ENCODE results near the gene KCNH8. TPM values are rescaled to one million over a fixed set of nuclear protein-coding genes. Genes with fewer than 3 reads are reported as not detected.
A peak's percentile ranks its signal among the peaks of the same experiment; 100 is the strongest.

The KCNH8 gene
- total RNA-seq, 1 donor from 2014 or later, result 1.5 TPM

DNA sequence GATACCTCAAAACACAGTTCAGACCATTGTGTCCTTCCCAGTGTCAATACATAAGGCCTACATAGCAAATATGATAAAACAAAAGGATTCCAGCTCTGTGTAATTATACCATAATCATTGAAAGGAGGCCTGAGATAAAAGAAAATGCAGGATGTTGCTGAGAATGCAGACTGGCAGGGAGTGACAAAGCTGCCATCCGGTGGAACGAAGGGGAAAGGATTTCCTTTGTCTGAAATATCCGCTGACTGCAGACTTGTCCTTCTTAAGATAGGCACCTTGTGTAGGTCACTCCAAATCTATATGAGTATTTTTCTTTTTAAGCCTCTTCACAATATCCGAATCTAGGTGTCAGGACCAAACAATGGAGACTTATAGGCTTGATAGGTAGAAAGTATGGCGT lies 108.0 kb downstream of the KCNH8 start:
- POLR2A ChIA-PET, result no interaction called here
- TF ChIP-seq, protein P1, sequence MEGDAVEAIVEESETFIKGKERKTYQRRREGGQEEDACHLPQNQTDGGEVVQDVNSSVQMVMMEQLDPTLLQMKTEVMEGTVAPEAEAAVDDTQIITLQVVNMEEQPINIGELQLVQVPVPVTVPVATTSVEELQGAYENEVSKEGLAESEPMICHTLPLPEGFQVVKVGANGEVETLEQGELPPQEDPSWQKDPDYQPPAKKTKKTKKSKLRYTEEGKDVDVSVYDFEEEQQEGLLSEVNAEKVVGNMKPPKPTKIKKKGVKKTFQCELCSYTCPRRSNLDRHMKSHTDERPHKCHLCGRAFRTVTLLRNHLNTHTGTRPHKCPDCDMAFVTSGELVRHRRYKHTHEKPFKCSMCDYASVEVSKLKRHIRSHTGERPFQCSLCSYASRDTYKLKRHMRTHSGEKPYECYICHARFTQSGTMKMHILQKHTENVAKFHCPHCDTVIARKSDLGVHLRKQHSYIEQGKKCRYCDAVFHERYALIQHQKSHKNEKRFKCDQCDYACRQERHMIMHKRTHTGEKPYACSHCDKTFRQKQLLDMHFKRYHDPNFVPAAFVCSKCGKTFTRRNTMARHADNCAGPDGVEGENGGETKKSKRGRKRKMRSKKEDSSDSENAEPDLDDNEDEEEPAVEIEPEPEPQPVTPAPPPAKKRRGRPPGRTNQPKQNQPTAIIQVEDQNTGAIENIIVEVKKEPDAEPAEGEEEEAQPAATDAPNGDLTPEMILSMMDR (IDR thresholded peaks at IDR 0.05), result no peak
- Mint-ChIP-seq H3K4me3 (no peak overlapping the region), H3K4me1 (peaks cover 9% of the 10 kb centered on the region), H3K27me3 (no peaks in the 10 kb centered on the region), H3K27ac (no peak overlapping the region), H3K9me3 (peaks cover 3% of the 10 kb centered on the region), H3K36me3 (ENCODE audit: low read depth) (no peaks in the 10 kb centered on the region)
- DNase-seq (no peak), ATAC-seq (ENCODE audit: low read depth) (no peak)
- CTCF ChIA-PET, result interaction anchor here (1.0 kb wide), 1 partner anchor 612 kb away, joined by 3 read pairs; no protein-coding TSS in a partner anchor
- intact Hi-C loops (cut with micrococcal nuclease), result no loop called here

DNA sequence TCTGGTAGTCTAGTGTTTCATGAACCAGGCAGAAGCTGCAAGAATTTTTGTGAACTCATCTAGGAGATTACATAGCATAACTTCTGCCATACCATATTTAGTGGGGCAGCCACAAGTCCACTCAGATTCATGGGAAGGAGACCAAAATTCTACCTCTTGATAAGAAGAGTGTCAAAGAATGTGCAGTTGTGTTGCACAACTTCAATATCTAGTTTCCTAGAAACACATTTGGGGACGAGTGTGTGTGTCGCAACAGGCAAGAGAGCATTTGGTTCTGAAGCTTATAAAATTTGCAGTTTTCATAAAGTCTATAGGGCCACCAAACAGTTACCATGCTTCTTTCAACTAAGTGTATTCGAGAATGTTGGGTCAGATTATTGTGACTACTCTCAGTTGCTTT lies 115.3 kb downstream of the KCNH8 start:
- ChIA-PET POLR2A (no interaction called here), CTCF (interaction anchor here (1.2 kb wide), 1 partner anchor 603 kb away, joined by 3 read pairs; no protein-coding TSS in a partner anchor)
- no peaks in the 10 kb centered on the region for H3K36me3 Mint-ChIP-seq (ENCODE audit: low read depth)
- ATAC-seq (ENCODE audit: low read depth) (no peak), DNase-seq (no peak)
- no peaks in the 10 kb centered on the region for H3K27me3 Mint-ChIP-seq
- H3K27ac Mint-ChIP-seq, result no peak overlapping the region
- H3K4me3 Mint-ChIP-seq, result no peak overlapping the region
- intact Hi-C loops (cut with micrococcal nuclease), result loop anchor here (2.0 kb wide), 1 partner anchor 15 kb away; no protein-coding TSS in a partner anchor
- H3K9me3 Mint-ChIP-seq, result no peaks in the 10 kb centered on the region
- TF ChIP-seq, protein P1 (IDR thresholded peaks at IDR 0.05), result no peak
- peaks cover 7% of the 10 kb centered on the region for H3K4me1 Mint-ChIP-seq

DNA sequence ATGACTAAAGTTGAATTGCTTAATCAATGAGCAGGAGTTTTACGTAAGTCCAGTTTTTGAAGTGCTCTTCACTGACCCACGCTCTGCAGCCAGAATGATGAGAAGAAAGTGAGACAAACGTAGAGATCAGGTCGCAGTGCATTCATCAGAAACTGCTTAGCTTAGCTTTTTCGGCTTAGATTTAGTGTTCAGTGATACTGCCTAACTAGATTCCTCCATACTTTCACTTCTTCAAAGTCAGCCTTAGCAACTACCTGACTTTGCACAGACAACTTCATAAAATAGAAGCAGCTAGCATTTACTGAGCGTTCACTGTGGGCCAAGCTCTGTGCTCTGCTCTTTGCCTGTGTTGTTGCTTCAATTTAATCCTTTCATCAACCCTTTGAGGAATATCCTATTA lies 116.1 kb downstream of the KCNH8 start:
- H3K27ac Mint-ChIP-seq, result no peak overlapping the region
- TF ChIP-seq, protein P1 (IDR thresholded peaks at IDR 0.05), result no peak
- H3K9me3 Mint-ChIP-seq, result no peaks in the 10 kb centered on the region
- peak; percentile 28 for ATAC-seq (ENCODE audit: low read depth)
- H3K4me1 Mint-ChIP-seq, result peaks cover 7% of the 10 kb centered on the region
- H3K4me3 Mint-ChIP-seq, result no peak overlapping the region
- no peaks in the 10 kb centered on the region for H3K36me3 Mint-ChIP-seq (ENCODE audit: low read depth)
- ChIA-PET POLR2A (no interaction called here), CTCF (interaction anchor here (1.2 kb wide), 1 partner anchor 602 kb away, joined by 3 read pairs; no protein-coding TSS in a partner anchor)
- no peak for DNase-seq
- intact Hi-C loops (cut with micrococcal nuclease), result no loop called here
- no peaks in the 10 kb centered on the region for H3K27me3 Mint-ChIP-seq

DNA sequence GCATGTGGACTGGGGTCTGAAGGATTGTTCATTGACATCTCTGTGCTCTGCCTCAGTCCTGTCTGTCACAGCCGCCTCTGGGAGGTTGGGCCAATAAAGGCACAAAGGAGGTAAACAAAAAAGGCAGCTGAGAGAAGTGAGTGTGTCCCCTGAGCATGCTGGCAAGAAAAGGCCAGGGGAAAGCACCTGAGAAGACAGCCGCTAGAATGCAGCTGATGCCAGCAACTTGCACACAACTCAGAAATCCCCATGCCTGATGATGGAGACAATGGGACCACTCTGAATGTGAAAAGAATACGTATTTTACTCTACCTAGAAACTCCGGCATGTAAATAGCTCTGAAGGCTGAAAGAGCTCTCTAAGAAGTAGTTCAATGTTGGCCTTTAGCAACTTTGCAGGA lies 118.7 kb downstream of the KCNH8 start:
- Mint-ChIP-seq H3K4me1 (peaks cover 10% of the 10 kb centered on the region), H3K36me3 (ENCODE audit: low read depth) (no peaks in the 10 kb centered on the region), H3K27me3 (no peaks in the 10 kb centered on the region), H3K4me3 (no peak overlapping the region), H3K9me3 (no peaks in the 10 kb centered on the region), H3K27ac (no peak overlapping the region)
- DNase-seq, result no peak
- TF ChIP-seq, protein P1 (IDR thresholded peaks at IDR 0.05), result no peak
- ATAC-seq (ENCODE audit: low read depth), result peak; percentile 42
- CTCF ChIA-PET, result no interaction called here
- intact Hi-C loops (cut with micrococcal nuclease), result no loop called here
- POLR2A ChIA-PET, result no interaction called here

DNA sequence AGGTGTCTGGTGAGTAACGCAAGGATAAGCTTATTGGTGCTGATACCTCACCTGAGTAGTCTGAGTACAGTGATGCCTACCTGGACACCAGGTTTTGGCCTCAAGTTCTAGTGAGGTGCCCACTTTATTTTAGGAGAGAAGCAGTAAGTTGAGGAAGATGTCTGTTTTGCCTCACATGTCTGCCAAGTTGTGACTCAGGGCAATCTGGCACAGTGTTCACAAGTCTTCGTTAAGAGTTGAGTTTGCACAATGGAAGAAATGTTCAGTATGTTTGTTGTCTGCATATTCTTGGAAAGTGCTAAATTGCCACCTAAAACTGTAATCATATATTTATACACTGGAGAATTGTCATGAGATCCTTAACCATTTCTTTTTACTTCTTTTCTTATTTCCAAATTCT lies 122.2 kb downstream of the KCNH8 start:
- Mint-ChIP-seq H3K9me3 (no peaks in the 10 kb centered on the region), H3K27me3 (no peaks in the 10 kb centered on the region), H3K4me1 (peaks cover 8% of the 10 kb centered on the region), H3K27ac (no peak overlapping the region), H3K4me3 (no peak overlapping the region), H3K36me3 (ENCODE audit: low read depth) (no peaks in the 10 kb centered on the region)
- POLR2A ChIA-PET, result no interaction called here
- intact Hi-C loops (cut with micrococcal nuclease), result no loop called here
- no peak for ATAC-seq (ENCODE audit: low read depth)
- CTCF ChIA-PET, result no interaction called here
- no peak for DNase-seq
- TF ChIP-seq, protein P1 (IDR thresholded peaks at IDR 0.05), result no peak

Measured in activated B cell treated with CpG ODN at 0.5 μM for 24 hours (primary cell).